VCaP (cell line): ENCODE data around the gene DDAH2.

Experiments used
- H3K27ac ChIP-seq: fragments of 450-650 bp; 2 replicates; pipeline ENCODE4 v1.5.1; 2017
- CTCF ChIP-seq: fragments of 450-650 bp; conservative IDR thresholded peaks from 2 replicates; pipeline ENCODE4 v1.5.1; 2017; ENCODE audit warnings: mild to moderate bottlenecking, moderate library complexity

DDAH2 gene

GRCh38 chr6:31687860-31688693 is 41.0 kb downstream of the DDAH2 start:
- TF ChIP-seq CTCF = no peak
- no peak overlapping the region for H3K27ac ChIP-seq

GRCh38 chr6:31687321-31687720 is 41.8 kb downstream of the DDAH2 start:
- TF ChIP-seq CTCF = no peak
- H3K27ac ChIP-seq = no peak overlapping the region

- H3K27ac ChIP-seq = no peak overlapping the region
- TF ChIP-seq CTCF = no peak
Observed at GRCh38 chr6:31686483-31686882, 42.6 kb downstream of the DDAH2 start.

- no peak for TF ChIP-seq CTCF
- no peak overlapping the region for H3K27ac ChIP-seq
Observed at GRCh38 chr6:31683591-31683990, 45.5 kb downstream of the DDAH2 start.

- H3K27ac ChIP-seq = peak overlapping the region; percentile 78
- no peak for TF ChIP-seq CTCF
Observed at GRCh38 chr6:31681135-31681671, 47.9 kb downstream of the DDAH2 start.

GRCh38 chr6:31680226-31681134 is 48.6 kb downstream of the DDAH2 start, which contains the start of gene LY6G5C:
Gene LY6G5C, minus strand, starts transcription at chr6:31681067. Its CDS starts 694 bp downstream, at chr6:31680373.
- H3K27ac ChIP-seq = peak within 1 kb of the TSS; percentile 78
- peak; percentile 75 for TF ChIP-seq CTCF

DNA sequence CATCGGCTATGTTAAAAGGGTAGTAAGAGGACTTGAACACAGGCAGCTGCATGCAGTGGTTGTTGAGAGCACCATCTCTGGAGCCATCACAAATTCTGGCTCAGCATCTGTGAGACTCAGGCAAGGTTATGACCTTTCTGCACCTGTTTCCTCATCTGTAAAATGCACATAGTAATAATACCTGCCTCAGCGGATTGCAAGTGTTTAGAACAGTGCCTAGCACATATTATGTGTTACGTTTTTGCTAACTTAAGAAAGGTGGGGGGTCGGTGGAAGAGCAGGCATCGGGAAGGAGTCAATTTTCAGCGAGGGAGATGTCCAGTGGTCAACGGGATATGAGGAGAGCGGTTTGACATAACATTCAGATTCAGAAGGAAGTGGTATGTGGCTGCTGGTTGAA is 51.1 kb downstream of the DDAH2 start:
- TF ChIP-seq CTCF = no peak
- no peak overlapping the region for H3K27ac ChIP-seq
